GM19467 (cell line): ENCODE measurements around the gene IGHMBP2.

ENCODE experiments used
- ATAC-seq: cut with Tn5 transposase; IDR thresholded peaks from one replicate; pipeline ENCODE4 v1.9.1; 2021; ENCODE audit warnings: mild to moderate bottlenecking, moderate library complexity; ENCODE audit not compliant: unreplicated experiment

The IGHMBP2 gene

GRCh38 chr11:68978626-68978930 is 74.9 kb downstream of the IGHMBP2 start:
- ATAC-seq, result no peak

- no peak for ATAC-seq
Observed at GRCh38 chr11:68978931-68979594, 75.4 kb downstream of the IGHMBP2 start.

GRCh38 chr11:68979931-68980775 is 76.5 kb downstream of the IGHMBP2 start:
- no peak for ATAC-seq

GRCh38 chr11:68980776-68981065 is 77.0 kb downstream of the IGHMBP2 start, which contains the start of gene MRGPRD:
Gene MRGPRD (minus strand): TSS chr11:68980986. CDS start chr11:68980986, 0 bp downstream.
- ATAC-seq, result no peak

GRCh38 chr11:68982134-68982533 is 78.4 kb downstream of the IGHMBP2 start:
- ATAC-seq, result no peak

GRCh38 chr11:68983801-68984200 is 80.1 kb downstream of the IGHMBP2 start:
- no peak for ATAC-seq

- ATAC-seq, result no peak
Observed at GRCh38 chr11:68987211-68987610, 83.5 kb downstream of the IGHMBP2 start.

- ATAC-seq, result no peak
Observed at GRCh38 chr11:68988491-68988890, 84.8 kb downstream of the IGHMBP2 start.
